Esophagus squamous epithelium (tissue), 4 donors: Measurements from ENCODE around the gene SNRK.

ENCODE experiments used
- CTCF ChIP-seq, 6 experiments: fragments of 450-650 bp in 4 of 6; fragments of 200-600 bp in 2 of 6; sonication (generic) in 2 of 6; IDR thresholded peaks; one replicate each; pipeline ENCODE4 v1.5.1; 2016 to 2019; ENCODE audit warnings: antibody characterized with exemption in 6 of 6, mild to moderate bottlenecking in 4 of 6, moderate library complexity in 4 of 6
- POLR2A ChIP-seq, 4 donors: fragments of 450-650 bp; IDR thresholded peaks; one replicate each; pipeline ENCODE4 v1.6.1; 2017; ENCODE audit warnings: antibody characterized with exemption in 4 of 4, mild to moderate bottlenecking in 4 of 4, moderate library complexity in 3 of 4

- TF ChIP-seq CTCF (IDR thresholded peaks at IDR 0.05): no peak
- TF ChIP-seq POLR2A (IDR thresholded peaks at IDR 0.05): no peak
Measured at GRCh38 chr3:43259626-43260025, 26.7 kb upstream of the SNRK start.
